GM12878 (cell line): ENCODE measurements around the gene LONRF2. TPM values are rescaled to one million over a fixed set of nuclear protein-coding genes. Genes with fewer than 3 reads are reported as not detected.

Source experiments
- ATAC-seq: fragments of 200-7000 bp; cut with Tn5 transposase; 3 replicates; pipeline ENCODE4 v1.9.1; 2020; ENCODE audit warnings: mild to moderate bottlenecking, moderate library complexity
- Bru-seq: library from RNA; stranded (reverse); fragments of 400-500 nt; gene quantifications from one replicate; lab custom pipeline; 2021; lab: Mats Ljungman, UMichigan
- BruChase-seq, 2 experiments: library from RNA; stranded (reverse); fragments of 400-500 nt; gene quantifications; one replicate each; lab custom pipeline; 2021; lab: Mats Ljungman, UMichigan
- BruUV-seq: library from RNA; stranded (reverse); fragments of 400-500 nt; replicated peaks from 2 replicates; lab custom pipeline; 2021; lab: Mats Ljungman, UMichigan
- CTCF ChIA-PET: fragments of 300-600 bp; sonication (Branson Sonifier 250); formaldehyde crosslinking; extraction: SDS; loops from one replicate; lab custom pipeline; 2021; ENCODE audit warnings: inconsistent platforms; lab: Yijun Ruan, JAX
- POLR2A ChIA-PET: fragments of 350-600 bp; formaldehyde crosslinking; extraction: SDS; loops from one replicate; lab custom pipeline; 2021; ENCODE audit warnings: inconsistent platforms; lab: Charles Lee
- RAD21 ChIA-PET: fragments of 300-600 bp; sonication (Branson Sonifier 250); formaldehyde crosslinking; loops from one replicate; lab custom pipeline; 2023; ENCODE audit warnings: antibody characterized with exemption; ENCODE audit not compliant: unreplicated experiment; lab: Charles Lee
- SMC1A ChIA-PET: fragments of 300-600 bp; sonication (Branson Sonifier 250); formaldehyde crosslinking; loops from one replicate; lab custom pipeline; 2023; ENCODE audit not compliant: unreplicated experiment, uncharacterized antibody; lab: Charles Lee
- DNase-seq: peaks from one replicate; pipeline ENCODE4 v3.0.0-alpha.2; 2011; ENCODE audit warnings: low read depth, low spot score
- FAIRE-seq: peaks from 3 replicates; lab custom pipeline; 2011; peaks lifted over from hg19 to GRCh38; lab: Jason Lieb, UNC
- H2AFZ ChIP-seq: 2 replicates; pipeline ENCODE4 v1.6.0; 2011; ENCODE audit warnings: low read depth, low read length, control low read depth; ENCODE audit not compliant: control insufficient read depth
- H3K27ac ChIP-seq: 2 replicates; pipeline ENCODE4 v1.5.1; 2011; ENCODE audit warnings: control low read depth; ENCODE audit not compliant: control insufficient read depth, insufficient read depth
- H3K27me3 ChIP-seq, 2 experiments: replicated peaks in 1 of 2; 2 replicates each; pipeline versions ENCODE4 v1.6.0 to v1.6.1; 2011; ENCODE audit warnings: low read length in 1 of 2; ENCODE audit not compliant: control insufficient read depth in 2 of 2, insufficient read depth in 2 of 2
- H3K36me3 ChIP-seq, 2 experiments: 2 replicates each; pipeline ENCODE4 v1.5.1; 2011; ENCODE audit warnings: low read length in 1 of 2; ENCODE audit not compliant: control insufficient read depth in 2 of 2, insufficient read depth in 2 of 2
- H3K4me1 ChIP-seq: 2 replicates; pipeline ENCODE4 v1.6.1; 2011; ENCODE audit warnings: mild to moderate bottlenecking, low read length, moderate library complexity, mixed read lengths; ENCODE audit not compliant: control insufficient read depth, insufficient read depth
- H3K4me2 ChIP-seq: 2 replicates; pipeline ENCODE4 v1.6.0; 2011; ENCODE audit warnings: control low read depth; ENCODE audit not compliant: control insufficient read depth, insufficient read depth
- H3K4me3 ChIP-seq: fragments of 200-600 bp; sonication (generic); 2 replicates; pipeline ENCODE4 v1.5.1; 2016
- H3K79me2 ChIP-seq: 2 replicates; pipeline ENCODE4 v1.6.0; 2011; ENCODE audit warnings: low read length; ENCODE audit not compliant: control insufficient read depth, insufficient read depth
- H3K9ac ChIP-seq: 2 replicates; pipeline ENCODE4 v1.8.0; 2011; ENCODE audit warnings: low read length, control low read depth, mixed read lengths; ENCODE audit not compliant: control insufficient read depth, insufficient read depth
- H3K9me3 ChIP-seq: replicated peaks from 3 replicates; pipeline ENCODE4 v1.5.1; 2011; ENCODE audit warnings: mild to moderate bottlenecking, low read length; ENCODE audit not compliant: control insufficient read depth, insufficient read depth
- H4K20me1 ChIP-seq: 2 replicates; pipeline ENCODE4 v1.6.0; 2011; ENCODE audit not compliant: control insufficient read depth, insufficient read depth
- CUX1 ChIP-seq: IDR thresholded peaks from 2 replicates; pipeline ENCODE4 v1.6.1; 2012; ENCODE audit warnings: improper control_type of control experiment, low read depth, low read length; ENCODE audit not compliant: insufficient replicate concordance
- EZH2 ChIP-seq: IDR thresholded peaks from 2 replicates; pipeline ENCODE4 v1.6.1; 2012; ENCODE audit warnings: low read depth, mild to moderate bottlenecking, control low read depth, inconsistent platforms, low read length, borderline replicate concordance; ENCODE audit not compliant: control insufficient read depth
- HDAC6 ChIP-seq: fragments of 200-600 bp; sonication (generic); IDR thresholded peaks from one replicate; pipeline ENCODE4 v1.8.0; 2017; ENCODE audit warnings: antibody characterized with exemption; ENCODE audit not compliant: unreplicated experiment
- SP1 ChIP-seq: IDR thresholded peaks from one replicate; pipeline ENCODE4 v1.6.1; 2011; ENCODE audit warnings: low read depth, low read length
- SUZ12 ChIP-seq: fragments of 200-600 bp; sonication (generic); IDR thresholded peaks from one replicate; pipeline ENCODE4 v1.6.1; 2018; ENCODE audit warnings: antibody characterized with exemption, mild to moderate bottlenecking; ENCODE audit not compliant: unreplicated experiment
- USF1 ChIP-seq: IDR thresholded peaks from 2 replicates; pipeline ENCODE4 v1.6.1; 2011; ENCODE audit warnings: borderline replicate concordance, low read depth, mild to moderate bottlenecking, moderate library complexity, mixed read lengths, low read length; ENCODE audit not compliant: insufficient read depth; ENCODE audit errors: extremely low read length
- ZNF24 ChIP-seq: fragments of 450-650 bp; IDR thresholded peaks from 2 replicates; pipeline ENCODE4 v1.6.1; 2017; ENCODE audit warnings: antibody characterized with exemption, mild to moderate bottlenecking
- WGBS: methylation state at CpG from one replicate; pipeline ENCODE4 v1.1.6; 2016; ENCODE audit warnings: low lambda C conversion rate; ENCODE audit not compliant: insufficient replicate concordance, insufficient coverage; ENCODE audit errors: missing lambda C conversion rate; 5-methylcytosine and 5-hydroxymethylcytosine counted together
- in situ Hi-C: fragments of 300-500 bp; cut with MboI; formaldehyde crosslinking; loops from 9 replicates; pipeline ENCODE4 v1.14.3; 2018; ENCODE audit warnings: mixed read lengths
- intact Hi-C: fragments of 100-400 bp; cut with micrococcal nuclease; formaldehyde crosslinking; loops from one replicate; pipeline ENCODE4 v1.14.2; 2022; ENCODE audit not compliant: unreplicated experiment
- long read RNA-seq, 2 experiments: library from polyadenylated mRNA; unstranded; transcript quantifications; one replicate each; pipeline ENCODE4 v2.0.0, GENCODE V29; 2019 to 2020
- polyA minus RNA-seq, 3 experiments: library from RNA; depleted of rRNA, polyadenylated mRNA; stranded (reverse); fragments of >200 nt; gene quantifications; 2 replicates each; pipeline ENCODE4 v1.2.3, GENCODE V29; 2011
- polyA plus RNA-seq, 11 experiments: library from polyadenylated mRNA; depleted of rRNA in 4 of 11; unstranded in 6 of 11; stranded (reverse) in 5 of 11; fragments of >200 nt; fragmentation: Nextera tagmentation in 4 of 11; fragmentation: Illumina TruSeq in 1 of 11; extraction: Ambion mirVana in 4 of 11; extraction: Trizol in 1 of 11; gene quantifications; 1 replicate in 1 of 11; 2 replicates in 10 of 11; pipeline versions ENCODE4 v1.2.1 to v1.2.3, GENCODE V29; 2011 to 2016; ENCODE audit warnings: inconsistent platforms in 2 of 11, missing spikeins in 2 of 11, low read depth in 1 of 11
- total RNA-seq, 4 experiments: library from RNA; depleted of rRNA in 3 of 4; stranded (reverse); fragments of >200 nt in 3 of 4; fragmentation: Illumina TruSeq in 1 of 4; extraction: Trizol in 1 of 4; gene quantifications; 2 replicates each; pipeline versions ENCODE4 v1.2.1 to v1.2.3, GENCODE V29; 2013 to 2021

LONRF2 gene
- 0.04 and 0.05 TPM in 2 replicates for total RNA-seq (2013; cell fraction: nucleolus; rRNA removed)
- total RNA-seq (2014; rRNA removed) = under 0.01 TPM in 1 of 2 replicates, not detected in the other
- not detected in 2 replicates for total RNA-seq (2014; rRNA removed; fragmentation: Illumina TruSeq; extraction: Trizol)
- 0.03 and 0.08 TPM in 2 replicates for total RNA-seq (2021)
- polyA plus RNA-seq (2011; ENCODE audit: low read depth) = not detected
- polyA plus RNA-seq (2011; rRNA removed) = under 0.01 and 0.01 TPM in 2 replicates
- not detected in 2 replicates for polyA plus RNA-seq (2011; cell fraction: cytosol; rRNA removed)
- polyA plus RNA-seq (2011; cell fraction: nucleus; rRNA removed) = 0.01 and 0.03 TPM in 2 replicates
- 0.01 TPM in 2 replicates for polyA plus RNA-seq (2012)
- under 0.01 TPM in 1 of 2 replicates, not detected in the other for polyA plus RNA-seq (2014; fragmentation: Illumina TruSeq; extraction: Trizol)
- polyA plus RNA-seq (2014; fragmentation: Nextera tagmentation; extraction: Ambion mirVana) = not detected
- 0.01 and 0.04 TPM in 2 replicates for polyA plus RNA-seq (2014; rRNA removed)
- polyA plus RNA-seq (2016; fragmentation: Nextera tagmentation; extraction: Ambion mirVana) = under 1 TPM in 1 of 2 experiments, not detected in 1; 0.01 TPM
- 0.05 TPM in 1 of 2 replicates, not detected in the other for polyA minus RNA-seq (2011; rRNA and poly(A)+ RNA removed)
- polyA minus RNA-seq (2011; cell fraction: cytosol; rRNA and poly(A)+ RNA removed) = not detected in 2 replicates
- under 0.01 TPM in 1 of 2 replicates, not detected in the other for polyA minus RNA-seq (2011; cell fraction: nucleus; rRNA and poly(A)+ RNA removed)
- Bru-seq, nascent RNA = percentile 12 among the genes with signal in this experiment
- percentile 15 among the genes with signal in this experiment for BruChase-seq, experiment 1, labeled RNA remaining after a 6-hour chase
- BruChase-seq, experiment 2, labeled RNA remaining after a 2-hour chase = percentile 19 among the genes with signal in this experiment
- long read RNA-seq, experiment 1 = 0 reads
- long read RNA-seq, experiment 2 = 0 reads

GRCh38 chr2:100321866-100322820 is at the start of gene LONRF2:
TSS of gene LONRF2 (minus strand) at chr2:100322501. CDS start at chr2:100322093, 408 bp downstream.
- no peak within 1 kb of the TSS for H3K4me3 ChIP-seq
- POLR2A ChIA-PET = no interaction called here
- H2AFZ ChIP-seq = no peak within 1 kb of the TSS
- ATAC-seq (no peak), DNase-seq (no peak), FAIRE-seq (no peak)
- no peak for TF ChIP-seq CUX1
- TF ChIP-seq EZH2 = no peak
- peak; percentile 67 for TF ChIP-seq SUZ12
- no peak for TF ChIP-seq USF1
- no peak for TF ChIP-seq ZNF24
- peak; percentile 73 for TF ChIP-seq HDAC6
- TF ChIP-seq SP1 = no peak
- 7% methylated on average over 65 of the region's 113 CpGs for WGBS
- H3K4me2 ChIP-seq = peak within 1 kb of the TSS; percentile 25; the same call in 1 of the 2 replicates
- no TSS peak for BruUV-seq
- no peak within 1 kb of the TSS for H3K9ac ChIP-seq
- H3K36me3 ChIP-seq = no peaks in the 10 kb centered on the region
- intact Hi-C loops = no loop called here
- RAD21 ChIA-PET = no interaction called here
- H4K20me1 ChIP-seq = no peaks in the 10 kb centered on the region
- H3K4me1 ChIP-seq = no peaks in the 10 kb centered on the region
- SMC1A ChIA-PET = no interaction called here
- H3K27me3 ChIP-seq = peaks cover 3 to 20% of the 10 kb centered on the region in 2 experiments; a peak in 3 of 4 replicates
- H3K9me3 ChIP-seq = peaks cover 3% of the 10 kb centered on the region; the same call in 1 of the 3 replicates
- in situ Hi-C loops = no loop called here
- CTCF ChIA-PET = no interaction called here
- no peaks in the 10 kb centered on the region for H3K79me2 ChIP-seq
- H3K27ac ChIP-seq = no peak within 1 kb of the TSS
